Mesodermal cell (in vitro differentiated cells): ENCODE data around the gene ZSWIM6.

Experiments
- H3K27ac ChIP-seq: 2 replicates; pipeline ENCODE4 v1.7.0; 2013; ENCODE audit warnings: mild to moderate bottlenecking, low read depth, low read length, moderate library complexity; ENCODE audit not compliant: severe bottlenecking
- H3K36me3 ChIP-seq: 2 replicates; pipeline ENCODE4 v1.7.1; 2013; ENCODE audit warnings: mild to moderate bottlenecking, low read length, moderate library complexity; ENCODE audit not compliant: control insufficient read depth, insufficient read depth
- H3K4me1 ChIP-seq: one replicate; pipeline ENCODE4 v1.7.1; 2013; ENCODE audit warnings: mild to moderate bottlenecking, low read length; ENCODE audit not compliant: insufficient read depth, control insufficient read depth, poor library complexity, severe bottlenecking
- H3K4me3 ChIP-seq: 2 replicates; pipeline ENCODE4 v1.7.0; 2013; ENCODE audit warnings: low read length, control low read depth, mild to moderate bottlenecking; ENCODE audit not compliant: insufficient read depth, poor library complexity, severe bottlenecking; ENCODE audit errors: extremely low read depth
- H3K9me3 ChIP-seq: 2 replicates; pipeline ENCODE4 v1.7.1; 2013; ENCODE audit warnings: mild to moderate bottlenecking, low read length, moderate library complexity; ENCODE audit not compliant: control insufficient read depth
- WGBS, 2 experiments: methylation state at CpG; one replicate each; pipeline ENCODE4 v1.1.5; 2013; ENCODE audit warnings: missing lambda C conversion rate in 2 of 2; ENCODE audit not compliant: insufficient coverage in 2 of 2; 5-methylcytosine and 5-hydroxymethylcytosine counted together

Gene ZSWIM6

GRCh38 chr5:61348447-61348846 is 16.4 kb downstream of the ZSWIM6 start:
- Histone ChIP-seq H3K4me3 (no peak overlapping the region), H3K9me3 (no peaks in the 10 kb centered on the region), H3K27ac (no peak overlapping the region), H3K36me3 (peaks cover 4% of the 10 kb centered on the region), H3K4me1 (peaks cover 3% of the 10 kb centered on the region)
- 100% methylated on average over 1 of the region's 2 CpGs; no CpG with 5 or more reads in 1 of the 2 experiments for WGBS, 2 experiments

- H3K36me3 ChIP-seq, result peaks cover 4% of the 10 kb centered on the region
- H3K4me3 ChIP-seq, result no peak overlapping the region
- no peaks in the 10 kb centered on the region for H3K9me3 ChIP-seq
- no peak overlapping the region for H3K27ac ChIP-seq
- H3K4me1 ChIP-seq, result no peaks in the 10 kb centered on the region
These were observed 17.9 kb downstream of the ZSWIM6 start for GRCh38 chr5:61349935-61350334.

- 86% methylated on average over 3 of the region's 4 CpGs; no CpG with 5 or more reads in 1 of the 2 experiments for WGBS, 2 experiments
- peaks cover 4% of the 10 kb centered on the region for H3K36me3 ChIP-seq
These were observed 18.5 kb downstream of the ZSWIM6 start for GRCh38 chr5:61350535-61350934.

GRCh38 chr5:61351733-61352132 is 19.7 kb downstream of the ZSWIM6 start:
- Histone ChIP-seq H3K9me3 (no peaks in the 10 kb centered on the region), H3K27ac (no peak overlapping the region), H3K4me3 (no peak overlapping the region), H3K36me3 (peaks cover 4% of the 10 kb centered on the region), H3K4me1 (no peaks in the 10 kb centered on the region)
- WGBS, 2 experiments, result 91 to 100% methylated on average over 1 of the region's 2 CpGs

More at GRCh38 chr5:61350535-61350934, 18.5 kb downstream of the ZSWIM6 start:
- Histone ChIP-seq H3K4me1 (no peaks in the 10 kb centered on the region), H3K4me3 (no peak overlapping the region), H3K27ac (no peak overlapping the region), H3K9me3 (no peaks in the 10 kb centered on the region)

GRCh38 chr5:61352180-61352579 is 20.1 kb downstream of the ZSWIM6 start:
- Histone ChIP-seq H3K36me3 (peaks cover 2% of the 10 kb centered on the region), H3K4me3 (no peak overlapping the region)

GRCh38 chr5:61352612-61353156 is 20.6 kb downstream of the ZSWIM6 start:
- no peak overlapping the region for H3K27ac ChIP-seq
- no peak overlapping the region for H3K4me3 ChIP-seq
- H3K4me1 ChIP-seq, result no peaks in the 10 kb centered on the region
- H3K36me3 ChIP-seq, result no peaks in the 10 kb centered on the region
- 95 to 100% methylated on average over 1 to 2 of the region's 3 CpGs for WGBS, 2 experiments
- peaks cover 7% of the 10 kb centered on the region for H3K9me3 ChIP-seq

More at GRCh38 chr5:61352180-61352579, 20.1 kb downstream of the ZSWIM6 start:
- Histone ChIP-seq H3K9me3 (peaks cover 4% of the 10 kb centered on the region), H3K4me1 (no peaks in the 10 kb centered on the region), H3K27ac (no peak overlapping the region)

- WGBS, 2 experiments, result no CpG with 5 or more reads among the region's 1 CpG
- H3K36me3 ChIP-seq, result no peaks in the 10 kb centered on the region
These were observed 21.2 kb downstream of the ZSWIM6 start for GRCh38 chr5:61353293-61353692.

GRCh38 chr5:61354199-61354598 is 22.1 kb downstream of the ZSWIM6 start:
- no peak overlapping the region for H3K27ac ChIP-seq
- H3K9me3 ChIP-seq, result peaks cover 7% of the 10 kb centered on the region
- H3K36me3 ChIP-seq, result no peaks in the 10 kb centered on the region
- H3K4me3 ChIP-seq, result no peak overlapping the region
- no CpG with 5 or more reads among the region's 2 CpGs for WGBS, 2 experiments
- no peaks in the 10 kb centered on the region for H3K4me1 ChIP-seq

More at GRCh38 chr5:61353293-61353692, 21.2 kb downstream of the ZSWIM6 start:
- no peaks in the 10 kb centered on the region for H3K4me1 ChIP-seq
- no peak overlapping the region for H3K27ac ChIP-seq
- no peak overlapping the region for H3K4me3 ChIP-seq
- peaks cover 7% of the 10 kb centered on the region for H3K9me3 ChIP-seq

- Histone ChIP-seq H3K27ac (no peak overlapping the region), H3K4me3 (no peak overlapping the region), H3K4me1 (no peaks in the 10 kb centered on the region), H3K36me3 (peaks cover 10% of the 10 kb centered on the region), H3K9me3 (peaks cover 7% of the 10 kb centered on the region)
- 50 to 64% methylated on average over 2 of the region's 2 CpGs for WGBS, 2 experiments
These were observed 25.7 kb downstream of the ZSWIM6 start for GRCh38 chr5:61357745-61358144.

GRCh38 chr5:61362796-61363368 is 30.8 kb downstream of the ZSWIM6 start:
- Histone ChIP-seq H3K36me3 (peaks cover 14% of the 10 kb centered on the region), H3K9me3 (no peaks in the 10 kb centered on the region), H3K27ac (no peak overlapping the region), H3K4me3 (no peak overlapping the region), H3K4me1 (no peaks in the 10 kb centered on the region)
- WGBS, 2 experiments, result 67 to 100% methylated on average over 1 of the region's 2 CpGs

- no peak overlapping the region for H3K27ac ChIP-seq
- H3K4me3 ChIP-seq, result no peak overlapping the region
- no peaks in the 10 kb centered on the region for H3K9me3 ChIP-seq
- H3K4me1 ChIP-seq, result no peaks in the 10 kb centered on the region
- H3K36me3 ChIP-seq, result peaks cover 16% of the 10 kb centered on the region
- WGBS, 2 experiments, result 100% methylated on average over 1 to 2 of the region's 3 CpGs
These were observed 31.5 kb downstream of the ZSWIM6 start for GRCh38 chr5:61363401-61364114.
